ENCODE data around the gene CGB8. TPM values are rescaled to one million over a fixed set of nuclear protein-coding genes. Genes with fewer than 3 reads are reported as not detected.

CGB8 gene
- total and polyA plus RNA-seq, 2 of the 4 experiments (the other 2 are of a cell fraction): 0.48 TPM; not detected in 1

GRCh38 chr19:49069026-49069425 is 20.1 kb upstream of the CGB8 start:
- Histone ChIP-seq H3K36me3 (ENCODE audit: control insufficient read depth, insufficient read depth, low read length) (no peaks in the 10 kb centered on the region), H3K27ac (ENCODE audit: insufficient read depth, low read length) (no peak overlapping the region), H2AK5ac (ENCODE audit: low read depth, low read length) (no peak overlapping the region), H3K27me3 (ENCODE audit: control insufficient read depth, insufficient read depth, low read length) (peaks cover 68% of the 10 kb centered on the region), H2AFZ (replicated peaks; ENCODE audit: low read length, poor library complexity) (no peak overlapping the region), H3K14ac (replicated peaks; ENCODE audit: low read depth, low read length) (no peak overlapping the region), H4K8ac (ENCODE audit: low read depth in 2 of 2, low read length in 2 of 2) (no peak overlapping the region), H3K9me1 (ENCODE audit: insufficient read depth, low read length) (no peaks in the 10 kb centered on the region), H3K4me2 (ENCODE audit: low read depth, low read length) (no peak overlapping the region), H2AK9ac (replicated peaks; ENCODE audit: low read depth, low read length, poor library complexity) (no peak overlapping the region), H3K4me3 (ENCODE audit: insufficient read depth, low read depth, low read length) (no peak overlapping the region), H2BK20ac (ENCODE audit: low read depth, low read length) (no peak overlapping the region), H3K23ac (ENCODE audit: low read depth, low read length) (no peak overlapping the region), H2BK5ac (ENCODE audit: low read depth, low read length, poor library complexity, severe bottlenecking) (no peak overlapping the region), H3K4me1 (ENCODE audit: control insufficient read depth, insufficient read depth, low read length) (peaks cover 2% of the 10 kb centered on the region; the same call in 1 of the 2 replicates), H3K79me1 (ENCODE audit: low read depth in 1 of 2, low read length in 2 of 2) (no peaks in the 10 kb centered on the region), H4K91ac (ENCODE audit: insufficient read depth, low read depth, low read length) (no peak overlapping the region), H4K20me1 (ENCODE audit: insufficient read depth, low read length) (no peaks in the 10 kb centered on the region), H3K4ac (ENCODE audit: low read depth, low read length) (no peak overlapping the region), H2BK120ac (ENCODE audit: low read depth, low read length) (no peak overlapping the region), H3K9me3 (ENCODE audit: control insufficient read depth, insufficient read depth, low read length) (peaks cover 18% of the 10 kb centered on the region), H4K5ac (ENCODE audit: low read depth, low read length) (no peak overlapping the region), H3K9ac (ENCODE audit: low read depth, low read length) (no peak overlapping the region), H3K18ac (ENCODE audit: low read depth, low read length) (no peak overlapping the region), H3K56ac (ENCODE audit: extremely low read depth, insufficient read depth, low read length) (no peak overlapping the region), H2BK15ac (ENCODE audit: low read depth, low read length) (no peak overlapping the region)
- intact Hi-C loops (cut with micrococcal nuclease) (no loop called here), in situ Hi-C loops (cut with MboI; ENCODE audit: low sequenced_read_pairs) (no loop called here), dilution Hi-C loops (cut with HindIII; ENCODE audit: low sequenced_read_pairs, unreplicated experiment) (no loop called here)
- DNase-seq (no peak), ATAC-seq (ENCODE audit: low read depth) (no peak)
- WGBS, 2 experiments (ENCODE audit: extremely low coverage in 2 of 2, insufficient read length in 1 of 2): 83% methylated on average over 4 of the region's 9 CpGs; no CpG with 5 or more reads in 1 of the 2 experiments
- POLR2A ChIA-PET (ENCODE audit: unreplicated experiment): no interaction called here
- CTCF ChIA-PET: no interaction called here
- TF ChIP-seq NFE2L2 (IDR thresholded peaks at IDR 0.05; ENCODE audit: low read depth, low read length): no peak
- TF ChIP-seq MAZ (IDR thresholded peaks at IDR 0.05; ENCODE audit: borderline replicate concordance, low read depth, low read length): no peak
- no peak for TF ChIP-seq MXI1 (IDR thresholded peaks at IDR 0.05; ENCODE audit: borderline replicate concordance, low read depth, low read length)
- BruUV-seq (replicated peaks): no TSS peak

All from IMR-90 (cell line).